ENCODE data around the gene SUSD6.

Gene SUSD6

DNA sequence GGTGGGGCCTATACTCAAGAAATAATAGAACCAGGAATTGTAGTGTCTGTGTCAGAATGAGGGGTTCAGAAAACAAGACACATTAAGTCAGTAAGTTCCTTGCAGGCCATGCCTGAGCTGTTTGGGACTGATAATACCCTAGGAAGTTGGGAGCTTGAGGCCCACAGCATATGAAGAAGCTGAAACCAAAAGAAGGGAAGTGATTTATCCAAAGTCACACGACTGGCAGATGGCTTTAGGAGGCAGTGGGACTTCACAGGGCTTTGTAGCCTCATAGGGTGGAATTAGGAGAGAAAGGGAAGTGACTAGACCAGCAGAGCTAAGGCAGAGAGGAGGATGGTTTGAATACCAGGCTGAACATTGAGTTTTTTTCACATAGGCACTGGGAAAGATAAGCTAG is 99.0 kb downstream of the SUSD6 start:
- Histone ChIP-seq H3K4me1 (ENCODE audit: insufficient read depth, insufficient read length) (peaks cover 14% of the 10 kb centered on the region), H3K9ac (ENCODE audit: insufficient read length, low read depth) (no peak overlapping the region), H3K27me3 (ENCODE audit: insufficient read depth, insufficient read length) (no peaks in the 10 kb centered on the region), H3K9me3 (ENCODE audit: insufficient read depth, low read length) (no peaks in the 10 kb centered on the region), H3K4me3 (ENCODE audit: insufficient read length, low read depth) (no peak overlapping the region), H3K36me3 (ENCODE audit: insufficient read depth, insufficient read length, low read length) (peaks cover 7% of the 10 kb centered on the region)
- TF ChIP-seq YY1 (IDR thresholded peaks at IDR 0.05; ENCODE audit: insufficient read depth, insufficient read length) (no peak), ZNF274 (IDR thresholded peaks at IDR 0.05; ENCODE audit: low read depth, low read length) (no peak), SUZ12 (IDR thresholded peaks at IDR 0.05; ENCODE audit: extremely low read depth, insufficient read depth, insufficient read length) (no peak)
- DNase-seq (ENCODE audit: low read depth, low spot score), result no peak

GRCh38 chr14:69711065-69711464 is 99.7 kb downstream of the SUSD6 start:
- no peak overlapping the region for H3K9ac ChIP-seq (ENCODE audit: insufficient read length, low read depth)
- DNase-seq (ENCODE audit: low read depth, low spot score), result no peak

GRCh38 chr14:69711477-69711876 is 100.1 kb downstream of the SUSD6 start:
- no peaks in the 10 kb centered on the region for H3K27me3 ChIP-seq (ENCODE audit: insufficient read depth, insufficient read length)
- DNase-seq (ENCODE audit: low read depth, low spot score), result no peak
- peaks cover 14% of the 10 kb centered on the region for H3K4me1 ChIP-seq (ENCODE audit: insufficient read depth, insufficient read length)
- H3K4me3 ChIP-seq (ENCODE audit: insufficient read length, low read depth), result no peak overlapping the region
- no peaks in the 10 kb centered on the region for H3K9me3 ChIP-seq (ENCODE audit: insufficient read depth, low read length)
- H3K36me3 ChIP-seq (ENCODE audit: insufficient read depth, insufficient read length, low read length), result peaks cover 7% of the 10 kb centered on the region
- TF ChIP-seq SUZ12 (IDR thresholded peaks at IDR 0.05; ENCODE audit: extremely low read depth, insufficient read depth, insufficient read length), result no peak
- no peak for TF ChIP-seq ZNF274 (IDR thresholded peaks at IDR 0.05; ENCODE audit: low read depth, low read length)
- no peak for TF ChIP-seq YY1 (IDR thresholded peaks at IDR 0.05; ENCODE audit: insufficient read depth, insufficient read length)
- no peak overlapping the region for H3K9ac ChIP-seq (ENCODE audit: insufficient read length, low read depth)

More at GRCh38 chr14:69711065-69711464, 99.7 kb downstream of the SUSD6 start:
- Histone ChIP-seq H3K36me3 (ENCODE audit: insufficient read depth, insufficient read length, low read length) (peaks cover 7% of the 10 kb centered on the region), H3K9me3 (ENCODE audit: insufficient read depth, low read length) (no peaks in the 10 kb centered on the region), H3K4me3 (ENCODE audit: insufficient read length, low read depth) (no peak overlapping the region), H3K27me3 (ENCODE audit: insufficient read depth, insufficient read length) (no peaks in the 10 kb centered on the region), H3K4me1 (ENCODE audit: insufficient read depth, insufficient read length) (peaks cover 14% of the 10 kb centered on the region)
- TF ChIP-seq ZNF274 (IDR thresholded peaks at IDR 0.05; ENCODE audit: low read depth, low read length), result no peak
- no peak for TF ChIP-seq YY1 (IDR thresholded peaks at IDR 0.05; ENCODE audit: insufficient read depth, insufficient read length)
- no peak for TF ChIP-seq SUZ12 (IDR thresholded peaks at IDR 0.05; ENCODE audit: extremely low read depth, insufficient read depth, insufficient read length)

GRCh38 chr14:69711881-69712560 is 100.6 kb downstream of the SUSD6 start:
- Histone ChIP-seq H3K27me3 (ENCODE audit: insufficient read depth, insufficient read length) (no peaks in the 10 kb centered on the region), H3K4me3 (ENCODE audit: insufficient read length, low read depth) (no peak overlapping the region), H3K9me3 (ENCODE audit: insufficient read depth, low read length) (no peaks in the 10 kb centered on the region), H3K9ac (ENCODE audit: insufficient read length, low read depth) (no peak overlapping the region), H3K4me1 (ENCODE audit: insufficient read depth, insufficient read length) (peaks cover 16% of the 10 kb centered on the region), H3K36me3 (ENCODE audit: insufficient read depth, insufficient read length, low read length) (peaks cover 7% of the 10 kb centered on the region)
- no peak for DNase-seq (ENCODE audit: low read depth, low spot score)
- TF ChIP-seq ZNF274 (IDR thresholded peaks at IDR 0.05; ENCODE audit: low read depth, low read length), result no peak
- TF ChIP-seq SUZ12 (IDR thresholded peaks at IDR 0.05; ENCODE audit: extremely low read depth, insufficient read depth, insufficient read length), result no peak
- TF ChIP-seq YY1 (IDR thresholded peaks at IDR 0.05; ENCODE audit: insufficient read depth, insufficient read length), result no peak

DNA sequence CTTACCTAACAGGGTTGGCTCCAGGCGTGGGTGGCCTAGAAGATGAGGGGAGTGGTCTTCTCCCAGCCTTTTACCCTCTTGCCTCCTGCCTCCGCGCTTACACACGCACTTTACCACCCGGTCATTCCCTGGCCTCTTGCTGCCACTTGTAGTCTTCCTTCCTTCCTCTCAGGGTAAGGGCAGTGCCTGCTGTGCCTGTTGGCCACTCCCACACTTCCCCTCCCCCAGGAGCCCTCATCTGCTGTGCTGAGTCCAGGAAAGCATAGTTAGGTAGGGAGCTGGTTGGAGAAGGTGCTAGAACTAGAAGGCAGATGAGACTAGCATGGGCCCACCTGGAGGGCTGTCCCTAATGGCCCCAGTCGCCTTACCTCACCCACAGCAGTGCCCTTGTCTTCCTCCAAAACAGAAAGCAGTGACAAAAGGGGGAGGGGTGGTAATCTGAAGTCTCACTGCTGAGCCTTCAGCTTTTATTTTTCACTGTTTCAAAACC is 101.2 kb downstream of the SUSD6 start:
- DNase-seq (ENCODE audit: low read depth, low spot score), result no peak
- Histone ChIP-seq H3K9ac (ENCODE audit: insufficient read length, low read depth) (no peak overlapping the region), H3K36me3 (ENCODE audit: insufficient read depth, insufficient read length, low read length) (peaks cover 5% of the 10 kb centered on the region), H3K27me3 (ENCODE audit: insufficient read depth, insufficient read length) (no peaks in the 10 kb centered on the region), H3K4me3 (ENCODE audit: insufficient read length, low read depth) (no peak overlapping the region), H3K9me3 (ENCODE audit: insufficient read depth, low read length) (no peaks in the 10 kb centered on the region), H3K4me1 (ENCODE audit: insufficient read depth, insufficient read length) (peaks cover 16% of the 10 kb centered on the region)
- TF ChIP-seq YY1 (IDR thresholded peaks at IDR 0.05; ENCODE audit: insufficient read depth, insufficient read length), result no peak
- no peak for TF ChIP-seq ZNF274 (IDR thresholded peaks at IDR 0.05; ENCODE audit: low read depth, low read length)
- TF ChIP-seq SUZ12 (IDR thresholded peaks at IDR 0.05; ENCODE audit: extremely low read depth, insufficient read depth, insufficient read length), result no peak

GRCh38 chr14:69713209-69713781 is 101.9 kb downstream of the SUSD6 start:
- Histone ChIP-seq H3K9ac (ENCODE audit: insufficient read length, low read depth) (no peak overlapping the region), H3K36me3 (ENCODE audit: insufficient read depth, insufficient read length, low read length) (peaks cover 5% of the 10 kb centered on the region), H3K27me3 (ENCODE audit: insufficient read depth, insufficient read length) (no peaks in the 10 kb centered on the region), H3K4me1 (ENCODE audit: insufficient read depth, insufficient read length) (peaks cover 16% of the 10 kb centered on the region), H3K9me3 (ENCODE audit: insufficient read depth, low read length) (no peaks in the 10 kb centered on the region), H3K4me3 (ENCODE audit: insufficient read length, low read depth) (no peak overlapping the region)
- no peak for DNase-seq (ENCODE audit: low read depth, low spot score)
- TF ChIP-seq SUZ12 (IDR thresholded peaks at IDR 0.05; ENCODE audit: extremely low read depth, insufficient read depth, insufficient read length) (no peak), YY1 (IDR thresholded peaks at IDR 0.05; ENCODE audit: insufficient read depth, insufficient read length) (no peak), ZNF274 (IDR thresholded peaks at IDR 0.05; ENCODE audit: low read depth, low read length) (no peak)

DNA sequence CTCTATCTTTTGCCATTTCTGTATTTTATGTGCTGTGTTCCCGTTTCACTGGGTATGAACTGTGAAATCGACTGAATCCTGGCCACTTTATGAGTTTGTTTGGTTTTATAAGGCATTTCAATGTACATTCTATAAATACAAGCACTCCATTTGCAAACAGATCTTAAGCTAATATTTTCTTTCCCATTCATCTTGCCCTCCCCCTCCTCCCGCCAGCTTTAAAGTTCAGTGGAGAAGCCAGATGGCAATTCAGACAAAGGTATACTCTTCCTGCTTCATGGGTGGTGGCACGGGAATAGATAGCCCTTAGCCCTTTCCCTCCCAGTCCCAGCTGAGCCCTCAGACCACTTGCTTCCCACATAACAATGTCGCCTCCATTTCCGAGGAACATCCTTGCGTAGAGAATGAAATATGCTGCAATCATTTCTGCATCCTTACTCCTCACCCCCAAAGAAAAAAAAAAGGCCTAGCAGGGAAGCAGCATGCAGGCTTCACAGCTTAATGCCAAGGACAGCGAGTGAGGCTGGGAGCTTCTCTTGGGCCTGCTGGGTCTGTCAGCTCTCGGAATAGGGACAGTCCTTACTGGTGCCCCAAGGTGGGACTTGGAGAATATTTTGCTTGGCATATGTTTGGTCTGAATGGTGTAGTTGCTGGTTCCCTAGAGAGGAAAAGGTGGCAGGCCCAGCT is 102.7 kb downstream of the SUSD6 start:
- Histone ChIP-seq H3K9ac (ENCODE audit: insufficient read length, low read depth) (no peak overlapping the region), H3K4me1 (ENCODE audit: insufficient read depth, insufficient read length) (peaks cover 16% of the 10 kb centered on the region), H3K36me3 (ENCODE audit: insufficient read depth, insufficient read length, low read length) (peaks cover 5% of the 10 kb centered on the region), H3K27me3 (ENCODE audit: insufficient read depth, insufficient read length) (no peaks in the 10 kb centered on the region), H3K4me3 (ENCODE audit: insufficient read length, low read depth) (no peak overlapping the region), H3K9me3 (ENCODE audit: insufficient read depth, low read length) (no peaks in the 10 kb centered on the region)
- no peak for TF ChIP-seq SUZ12 (IDR thresholded peaks at IDR 0.05; ENCODE audit: extremely low read depth, insufficient read depth, insufficient read length)
- no peak for TF ChIP-seq YY1 (IDR thresholded peaks at IDR 0.05; ENCODE audit: insufficient read depth, insufficient read length)
- no peak for TF ChIP-seq ZNF274 (IDR thresholded peaks at IDR 0.05; ENCODE audit: low read depth, low read length)
- DNase-seq (ENCODE audit: low read depth, low spot score), result no peak

Data from NT2/D1 (cell line).